NOMO-1 (cell line): ENCODE data around the gene ANXA5.
A peak's percentile ranks its signal among the peaks of the same experiment; 100 is the strongest.

ENCODE experiments used
- DNase-seq, 2 experiments: peaks; one replicate each; lab custom pipeline; 2025; ENCODE audit not compliant: unreplicated experiment in 2 of 2; lab: John Stamatoyannopoulos, UW

The ANXA5 gene

DNA sequence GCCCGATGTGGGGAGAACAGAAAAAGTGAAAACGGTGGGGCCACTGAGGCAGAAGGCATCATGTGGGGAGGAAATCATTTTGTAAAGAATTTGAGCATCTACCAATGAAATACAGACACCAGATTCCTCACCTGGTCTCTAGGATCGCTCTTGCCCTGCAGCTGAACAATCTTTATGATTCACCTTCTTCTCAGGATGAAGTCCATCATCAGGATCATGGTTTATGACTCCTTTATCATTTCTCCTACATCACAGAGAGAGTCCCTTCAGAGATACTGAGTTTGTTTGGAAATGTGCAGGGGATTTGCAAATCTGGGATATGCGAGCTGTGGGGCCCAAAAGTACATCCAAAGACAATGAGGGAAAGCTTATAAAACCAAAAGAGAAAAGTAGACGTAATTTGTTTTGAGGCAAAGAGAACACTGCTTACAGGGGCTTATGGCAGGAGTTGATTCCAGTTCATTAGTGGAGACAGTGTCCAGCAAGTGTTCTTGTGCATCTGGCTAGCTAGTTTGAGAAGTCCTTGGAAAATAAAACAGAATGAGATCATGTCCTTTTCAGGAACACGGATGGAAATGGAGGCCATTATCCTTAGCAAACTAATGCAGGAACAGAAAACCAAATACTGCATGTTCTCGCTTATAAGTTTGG lies 15.3 kb upstream of the ANXA5 start:
- no peak for DNase-seq

- peak; percentile 37 to 42 for DNase-seq
Observed at GRCh38 chr4:121711263-121712000, 14.7 kb upstream of the ANXA5 start.

- no peak for DNase-seq
Observed at GRCh38 chr4:121709766-121710405, 13.1 kb upstream of the ANXA5 start.

DNA sequence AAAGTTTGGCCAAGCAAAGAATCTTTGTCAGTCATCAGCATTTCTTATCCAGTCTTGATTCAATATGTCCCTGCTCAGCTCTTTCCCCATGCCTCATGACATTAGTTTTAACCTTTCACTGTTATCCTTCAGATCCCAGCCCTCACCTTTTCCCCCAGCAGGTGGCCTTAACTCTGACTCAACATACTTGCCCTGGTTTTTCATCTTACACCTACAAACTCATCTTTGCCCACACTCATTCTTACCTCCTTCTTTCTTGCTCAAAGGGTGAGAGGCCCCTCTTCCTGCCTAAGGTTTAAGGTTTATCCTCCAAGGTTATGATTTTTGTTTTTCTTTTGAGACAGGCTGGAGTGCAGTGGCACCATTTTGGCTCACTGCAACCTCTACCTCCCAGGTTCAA lies 10.6 kb upstream of the ANXA5 start:
- DNase-seq = no peak

DNA sequence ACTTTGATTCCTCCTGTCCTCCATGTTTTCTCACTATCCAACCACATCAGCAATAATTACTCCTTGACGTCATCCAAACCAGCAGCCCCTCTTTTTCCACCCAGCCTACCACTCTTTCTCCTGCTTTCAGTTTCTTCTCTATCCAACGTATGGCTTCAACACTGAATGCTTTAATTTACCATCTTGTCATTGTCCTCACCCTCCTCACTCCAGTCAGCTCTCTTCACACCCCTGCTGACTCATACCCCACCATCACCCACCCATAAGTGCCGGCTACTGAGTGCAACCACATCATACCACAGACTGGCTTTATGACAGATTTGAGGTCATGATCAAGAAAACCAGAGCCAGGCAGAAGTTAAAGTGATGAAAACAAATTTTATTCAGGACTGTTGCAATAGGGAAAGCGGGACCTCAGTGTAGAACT lies 9.8 kb upstream of the ANXA5 start:
- DNase-seq = no peak

GRCh38 chr4:121705521-121705920 lies 8.7 kb upstream of the ANXA5 start:
- DNase-seq = no peak

GRCh38 chr4:121702136-121702535 lies 5.4 kb upstream of the ANXA5 start:
- DNase-seq = no peak

DNA sequence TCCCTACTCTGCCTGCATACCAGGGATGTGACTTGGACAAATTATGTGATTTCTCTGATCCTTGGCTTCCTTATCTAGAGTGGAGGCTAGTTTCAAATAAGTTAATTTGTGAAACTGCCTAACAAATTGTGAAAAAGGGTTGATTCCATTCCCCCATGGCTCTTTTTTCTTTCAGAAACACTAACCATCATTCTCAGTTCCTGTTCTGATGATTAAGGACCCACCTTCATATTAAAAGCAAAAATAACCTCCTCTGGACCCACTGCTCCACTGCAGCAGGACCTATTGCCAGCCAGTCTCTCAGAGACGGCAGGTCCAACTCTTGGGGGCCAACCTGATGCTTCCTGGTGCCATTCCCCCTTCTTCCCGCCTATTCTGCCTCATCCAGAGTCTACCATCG lies 4.5 kb upstream of the ANXA5 start:
- no peak for DNase-seq

DNA sequence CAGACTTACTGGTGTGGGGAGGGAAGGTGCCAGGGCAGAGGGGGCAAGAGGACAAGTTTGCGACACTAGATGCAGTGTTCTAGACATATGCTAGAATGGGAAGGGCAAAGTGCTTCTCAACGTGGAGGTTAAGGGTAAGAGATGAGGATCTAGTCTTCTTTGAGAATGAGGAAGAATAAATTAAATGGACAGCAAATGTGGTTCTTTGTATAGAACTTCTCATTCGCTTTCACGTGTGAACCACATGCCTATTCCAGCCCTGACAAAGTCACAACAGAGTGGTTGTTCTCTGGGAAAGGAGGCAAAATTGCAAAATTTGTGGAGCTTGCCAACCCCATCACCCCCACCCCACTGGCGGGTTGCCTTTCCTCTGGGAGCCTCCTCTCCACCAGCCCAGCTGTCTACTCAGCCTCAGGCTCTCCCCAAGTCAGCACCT lies 1.5 kb upstream of the ANXA5 start:
- DNase-seq = peak in 1 of 2 experiments; percentile 31

GRCh38 chr4:121697564-121697963 lies 784 bp upstream of the ANXA5 start:
- no peak for DNase-seq

DNA sequence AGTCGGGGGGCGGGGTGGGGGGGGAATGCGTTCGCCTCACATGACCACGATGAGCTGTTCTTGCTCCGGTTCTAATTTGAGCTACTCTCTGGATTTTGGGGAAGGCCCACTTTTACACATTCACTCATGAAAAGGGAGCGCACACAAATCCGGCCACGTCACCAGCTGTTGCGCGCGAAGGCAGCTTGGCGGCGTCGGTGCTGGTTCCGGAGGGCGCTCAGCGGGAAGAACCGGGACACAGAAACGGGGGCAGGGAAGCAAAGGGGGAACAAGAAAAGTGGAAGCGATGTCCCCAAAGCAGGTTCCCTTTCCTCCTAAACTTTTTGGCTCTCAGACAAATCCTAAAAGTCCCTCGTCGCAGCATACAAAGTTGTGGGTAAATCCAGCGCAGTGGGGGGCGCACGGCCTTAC lies 605 bp downstream of the ANXA5 start:
- DNase-seq = peak; percentile 56 to 79

DNA sequence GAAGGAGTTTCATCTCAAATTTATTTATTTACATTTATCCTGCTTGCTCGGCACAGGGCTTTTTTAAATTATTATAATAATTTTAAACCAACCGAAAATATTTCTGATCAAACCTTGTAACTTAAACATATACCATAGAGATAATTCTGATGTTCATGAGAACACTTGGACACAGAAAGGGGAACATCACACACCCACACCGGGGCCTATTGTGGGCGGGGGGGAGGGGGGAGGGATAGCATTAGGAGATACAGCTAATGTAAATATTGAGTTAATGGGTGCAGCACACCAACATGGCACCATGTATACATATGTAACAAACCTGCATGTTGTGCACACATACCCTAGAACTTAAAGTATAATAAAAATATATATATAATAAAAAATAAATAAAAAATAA lies 2.9 kb downstream of the ANXA5 start:
- no peak for DNase-seq

- no peak for DNase-seq
Observed at GRCh38 chr4:121693450-121693849, 3.3 kb downstream of the ANXA5 start.

DNA sequence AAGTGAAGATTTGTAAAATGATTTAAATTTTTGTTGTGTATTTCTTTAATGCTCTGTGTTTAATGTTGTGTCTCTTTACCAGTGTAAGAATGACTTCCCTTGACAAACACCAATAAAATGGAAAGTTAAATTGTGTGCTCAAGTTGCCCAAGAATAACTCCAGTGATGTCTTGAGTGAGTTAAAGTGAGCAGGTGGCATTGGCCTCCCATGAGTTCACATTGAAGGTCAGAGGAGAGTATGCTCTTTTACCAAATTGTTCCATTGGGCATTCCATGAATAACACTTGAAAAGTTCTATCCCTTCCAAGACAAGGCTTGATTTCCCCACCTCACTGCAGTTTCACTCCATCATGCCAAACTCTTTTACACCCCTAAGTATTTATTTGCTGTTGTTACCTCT lies 4.5 kb downstream of the ANXA5 start:
- DNase-seq = no peak

DNA sequence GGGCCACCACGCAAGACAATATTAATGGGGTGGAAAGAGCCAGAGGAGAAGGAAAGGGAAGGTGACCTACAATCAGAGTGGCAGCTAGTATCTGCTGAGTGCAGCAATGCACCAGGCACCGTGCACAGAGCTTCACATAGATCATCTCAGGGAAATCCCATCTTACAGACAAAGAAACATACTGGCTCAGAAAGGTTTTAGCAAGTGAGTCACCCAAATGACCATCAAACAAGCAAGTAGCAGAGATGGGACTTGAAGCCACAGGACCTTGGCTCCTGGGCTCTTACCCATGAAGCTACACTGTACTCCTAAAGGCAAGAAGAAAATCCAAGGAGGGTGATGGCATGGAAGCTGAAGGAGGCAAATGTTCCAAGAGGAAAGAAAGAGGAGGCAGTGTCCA lies 6.8 kb downstream of the ANXA5 start:
- DNase-seq = no peak

- DNase-seq = no peak
Observed at GRCh38 chr4:121688701-121689100, 8.1 kb downstream of the ANXA5 start.

GRCh38 chr4:121688261-121688660 lies 8.5 kb downstream of the ANXA5 start:
- no peak for DNase-seq

- no peak for DNase-seq
Observed at GRCh38 chr4:121686255-121686654, 10.5 kb downstream of the ANXA5 start.

DNA sequence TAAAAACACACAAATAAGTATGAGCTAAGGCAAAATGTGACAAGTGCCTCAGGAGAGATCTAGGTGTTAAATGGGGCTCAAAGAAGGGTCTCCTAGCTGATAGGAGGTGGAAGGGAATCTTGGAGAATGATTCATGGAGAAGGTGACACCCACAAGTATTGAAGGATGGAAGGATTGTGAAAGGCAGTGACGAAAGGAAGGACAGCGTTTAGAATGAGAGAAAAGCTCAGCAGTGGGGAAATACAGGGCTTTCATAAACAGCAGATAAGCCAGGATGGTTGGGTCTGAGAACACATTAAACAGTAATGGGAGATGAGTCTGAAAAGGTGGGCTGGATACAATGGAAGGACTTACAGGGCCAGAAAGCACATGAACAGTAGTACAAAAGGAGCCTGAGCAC lies 11.5 kb downstream of the ANXA5 start:
- no peak for DNase-seq

- DNase-seq = no peak
Observed at GRCh38 chr4:121684561-121684960, 12.2 kb downstream of the ANXA5 start.

DNA sequence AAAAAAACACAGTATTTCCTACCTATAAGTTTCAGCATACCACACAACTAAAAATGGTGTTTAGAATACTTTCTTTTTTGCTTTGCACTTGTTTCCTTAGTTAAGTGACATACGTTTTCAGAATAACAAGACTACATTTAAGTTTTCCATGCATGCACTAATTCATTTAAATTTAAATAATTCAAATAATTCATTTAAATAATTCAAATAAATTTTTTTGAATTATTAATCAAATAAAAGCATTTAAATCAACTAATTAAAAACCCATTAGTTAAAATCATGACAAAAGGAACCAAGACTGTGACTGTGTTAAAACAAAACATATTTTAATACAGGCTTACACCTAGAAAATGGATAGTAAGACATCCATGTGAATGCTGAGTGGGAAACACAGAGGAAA lies 12.8 kb downstream of the ANXA5 start:
- DNase-seq = no peak

GRCh38 chr4:121680571-121680970 lies 16.2 kb downstream of the ANXA5 start:
- DNase-seq = no peak
